ENCODE measurements around the gene CNNM1.

DNA sequence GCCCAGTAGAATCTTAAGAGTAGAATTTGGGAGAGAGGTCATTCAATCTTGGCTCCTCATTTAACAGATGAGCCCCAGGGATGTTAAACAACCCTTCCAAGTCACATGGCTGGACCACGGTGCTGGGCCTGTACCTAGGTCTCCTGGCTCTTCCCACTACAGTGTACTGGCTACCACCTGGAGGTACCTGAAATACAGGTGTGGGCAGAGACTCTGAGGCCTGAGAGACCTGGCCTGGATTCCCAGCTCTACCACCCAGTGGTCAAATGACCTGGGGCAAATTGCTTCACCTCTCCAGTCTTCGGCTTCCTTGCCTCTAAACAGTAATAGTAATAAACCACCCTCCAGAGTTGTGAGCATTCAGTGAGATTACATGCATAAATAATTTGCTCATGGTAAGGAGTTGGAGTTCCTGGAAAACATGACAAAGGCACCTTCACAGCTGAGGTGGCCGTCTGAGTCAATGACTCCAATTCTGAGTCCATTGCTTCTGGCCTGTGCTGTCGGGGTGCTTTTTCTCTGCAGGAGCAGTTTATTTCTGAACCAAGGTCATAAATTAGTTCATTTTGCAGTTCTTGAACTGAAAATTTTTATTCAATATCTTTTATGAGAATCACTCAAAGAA, 98.5 kb downstream of the CNNM1 start:
- TF ChIP-seq, protein P1, sequence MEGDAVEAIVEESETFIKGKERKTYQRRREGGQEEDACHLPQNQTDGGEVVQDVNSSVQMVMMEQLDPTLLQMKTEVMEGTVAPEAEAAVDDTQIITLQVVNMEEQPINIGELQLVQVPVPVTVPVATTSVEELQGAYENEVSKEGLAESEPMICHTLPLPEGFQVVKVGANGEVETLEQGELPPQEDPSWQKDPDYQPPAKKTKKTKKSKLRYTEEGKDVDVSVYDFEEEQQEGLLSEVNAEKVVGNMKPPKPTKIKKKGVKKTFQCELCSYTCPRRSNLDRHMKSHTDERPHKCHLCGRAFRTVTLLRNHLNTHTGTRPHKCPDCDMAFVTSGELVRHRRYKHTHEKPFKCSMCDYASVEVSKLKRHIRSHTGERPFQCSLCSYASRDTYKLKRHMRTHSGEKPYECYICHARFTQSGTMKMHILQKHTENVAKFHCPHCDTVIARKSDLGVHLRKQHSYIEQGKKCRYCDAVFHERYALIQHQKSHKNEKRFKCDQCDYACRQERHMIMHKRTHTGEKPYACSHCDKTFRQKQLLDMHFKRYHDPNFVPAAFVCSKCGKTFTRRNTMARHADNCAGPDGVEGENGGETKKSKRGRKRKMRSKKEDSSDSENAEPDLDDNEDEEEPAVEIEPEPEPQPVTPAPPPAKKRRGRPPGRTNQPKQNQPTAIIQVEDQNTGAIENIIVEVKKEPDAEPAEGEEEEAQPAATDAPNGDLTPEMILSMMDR (IDR thresholded peaks at IDR 0.05; ENCODE audit: poor library complexity): no peak
- no peak for TF ChIP-seq EZH2 (IDR thresholded peaks at IDR 0.05; ENCODE audit: borderline replicate concordance)
